ENCODE measurements around the gene ADCY7. TPM values are rescaled to one million over a fixed set of nuclear protein-coding genes. Genes with fewer than 3 reads are reported as not detected.

The ADCY7 gene
- total RNA-seq, 1 experiment from 2014 or later, result 34.2 TPM

DNA sequence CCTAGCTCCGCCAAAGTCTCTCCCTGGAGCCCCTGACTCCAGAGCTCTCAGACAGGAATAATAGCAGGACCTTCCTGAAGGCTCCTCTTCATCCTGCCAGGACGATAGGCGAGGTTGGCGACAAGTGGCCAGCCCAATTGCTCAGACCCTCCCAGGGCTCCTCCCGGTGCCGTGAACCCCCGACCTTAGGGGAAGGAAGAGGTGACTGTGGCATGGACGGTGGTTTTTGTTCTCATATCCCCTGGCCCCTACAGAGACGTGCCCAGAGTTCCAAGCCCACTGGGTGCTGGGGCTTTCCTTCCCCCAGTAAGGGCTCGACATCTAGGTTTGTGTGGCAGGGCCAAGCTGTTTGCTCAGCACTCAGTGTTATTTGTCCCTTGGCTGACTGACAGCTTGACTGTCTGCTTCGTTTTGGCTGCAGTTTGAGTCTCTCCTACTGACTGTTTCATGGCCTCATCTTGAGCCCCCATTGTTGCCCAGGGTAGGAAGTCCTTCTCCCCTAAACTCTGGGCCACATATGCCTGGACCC is 4.6 kb upstream of the ADCY7 start:
- H4K20me1 ChIP-seq (ENCODE audit: insufficient read depth), result no peaks in the 10 kb centered on the region
- H3K79me2 ChIP-seq (ENCODE audit: insufficient read depth, low read length), result no peaks in the 10 kb centered on the region
- POLR2A ChIA-PET, result no interaction called here
- no peaks in the 10 kb centered on the region for H3K9me2 ChIP-seq (ENCODE audit: insufficient read depth)
- no peak overlapping the region for H3K9ac ChIP-seq (ENCODE audit: low read length)
- no peak overlapping the region for H3K4me3 ChIP-seq (replicated peaks in 1 of 2; ENCODE audit: low read depth in 1 of 2, low read length in 2 of 2)
- no peaks in the 10 kb centered on the region for H3K36me3 ChIP-seq (ENCODE audit: control insufficient read depth in 1 of 2, insufficient read depth in 2 of 2, low read length in 2 of 2)
- peaks cover 27 to 39% of the 10 kb centered on the region in 2 experiments for H3K4me1 ChIP-seq (ENCODE audit: control insufficient read depth in 1 of 2, insufficient read depth in 2 of 2, low read length in 2 of 2)
- H3K4me2 ChIP-seq (ENCODE audit: low read length), result no peak overlapping the region
- no peaks in the 10 kb centered on the region for H3K27me3 ChIP-seq (ENCODE audit: insufficient read depth, low read length)
- TF ChIP-seq, protein P1, sequence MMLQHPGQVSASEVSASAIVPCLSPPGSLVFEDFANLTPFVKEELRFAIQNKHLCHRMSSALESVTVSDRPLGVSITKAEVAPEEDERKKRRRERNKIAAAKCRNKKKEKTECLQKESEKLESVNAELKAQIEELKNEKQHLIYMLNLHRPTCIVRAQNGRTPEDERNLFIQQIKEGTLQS (IDR thresholded peaks at IDR 0.05), result no peak
- no peak for TF ChIP-seq RAD21 (IDR thresholded peaks at IDR 0.05; ENCODE audit: low read depth)
- intact Hi-C loops (cut with micrococcal nuclease), result no loop called here
- H3K27ac ChIP-seq (ENCODE audit: low read depth, low read length), result no peak overlapping the region
- RAD21 ChIA-PET (ENCODE audit: low non-redundant PET in 1 of 2, low total read pairs in 2 of 2, uncharacterized antibody in 2 of 2, unreplicated experiment in 2 of 2), result no interaction called here
- H3K9me3 ChIP-seq (ENCODE audit: control insufficient read depth in 1 of 2, insufficient read depth in 1 of 2, low read depth in 1 of 2, low read length in 2 of 2), result no peaks in the 10 kb centered on the region
- CTCF ChIA-PET, result no interaction called here
- H2AFZ ChIP-seq (ENCODE audit: low read depth, low read length, poor library complexity, severe bottlenecking), result no peak overlapping the region
- BruUV-seq (replicated peaks), result no TSS peak
- ATAC-seq, result no peak
- DNase-seq (ENCODE audit: low read depth, low spot score), result no peak

DNA sequence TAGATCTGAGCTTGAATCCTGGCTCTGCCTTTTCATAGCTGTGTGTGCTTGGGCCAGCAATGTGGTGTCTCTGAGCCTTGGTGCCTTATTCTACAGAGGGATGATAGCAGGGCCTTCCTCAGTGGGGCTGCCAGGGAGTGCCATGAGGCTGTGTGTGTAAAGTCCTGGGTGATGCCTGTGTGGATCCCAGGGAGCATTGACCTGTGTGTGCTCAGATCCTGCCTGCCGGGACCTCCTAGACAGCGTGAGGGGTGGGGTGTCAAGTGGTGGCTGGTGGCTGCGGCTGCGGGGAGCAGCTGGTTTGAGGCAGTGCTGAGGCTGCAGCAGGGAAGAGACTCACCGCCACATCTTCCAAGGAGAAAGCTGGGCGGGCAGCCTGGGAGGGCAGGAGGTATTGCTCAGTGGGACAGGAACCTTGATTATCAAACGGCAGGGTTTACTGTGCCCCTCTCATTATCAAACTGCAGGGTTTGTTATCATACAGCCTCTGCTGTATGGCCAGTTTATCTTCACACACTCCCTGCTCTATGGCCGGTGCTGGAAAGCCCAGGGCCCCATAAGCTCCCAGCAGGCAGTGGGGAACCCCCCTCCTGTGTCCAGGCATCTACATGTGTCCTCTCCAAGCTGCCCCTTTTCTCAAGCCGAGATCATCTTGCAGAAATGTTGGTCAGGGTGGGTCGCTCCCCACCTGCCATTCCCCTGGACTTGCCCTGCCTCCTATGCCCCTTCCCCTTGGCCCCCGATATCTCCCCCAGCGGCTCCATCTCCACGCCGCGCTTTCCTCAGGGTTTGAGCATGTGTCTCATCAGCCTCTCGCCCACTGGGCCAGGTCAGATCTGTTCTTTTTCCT is 3.1 kb upstream of the ADCY7 start:
- Histone ChIP-seq H3K9ac (ENCODE audit: low read length) (no peak overlapping the region), H2AFZ (ENCODE audit: low read depth, low read length, poor library complexity, severe bottlenecking) (no peak overlapping the region), H3K27me3 (ENCODE audit: insufficient read depth, low read length) (no peaks in the 10 kb centered on the region), H3K9me3 (ENCODE audit: control insufficient read depth in 1 of 2, insufficient read depth in 1 of 2, low read depth in 1 of 2, low read length in 2 of 2) (no peaks in the 10 kb centered on the region), H3K4me1 (ENCODE audit: control insufficient read depth in 1 of 2, insufficient read depth in 2 of 2, low read length in 2 of 2) (peaks cover 34 to 45% of the 10 kb centered on the region in 2 experiments), H4K20me1 (ENCODE audit: insufficient read depth) (no peaks in the 10 kb centered on the region), H3K27ac (ENCODE audit: low read depth, low read length) (no peak overlapping the region), H3K79me2 (ENCODE audit: insufficient read depth, low read length) (0 out of 2 replicates have a peak, but pooled peaks cover 3% of the 10 kb centered on the region), H3K36me3 (ENCODE audit: control insufficient read depth in 1 of 2, insufficient read depth in 2 of 2, low read length in 2 of 2) (no peaks in the 10 kb centered on the region), H3K4me2 (ENCODE audit: low read length) (no peak overlapping the region), H3K9me2 (ENCODE audit: insufficient read depth) (no peaks in the 10 kb centered on the region), H3K4me3 (replicated peaks in 1 of 2; ENCODE audit: low read depth in 1 of 2, low read length in 2 of 2) (no peak overlapping the region)
- DNase-seq (ENCODE audit: low read depth, low spot score) (no peak), ATAC-seq (no peak)
- no TSS peak for BruUV-seq (replicated peaks)
- ChIA-PET CTCF (no interaction called here), RAD21 (ENCODE audit: low non-redundant PET in 1 of 2, low total read pairs in 2 of 2, uncharacterized antibody in 2 of 2, unreplicated experiment in 2 of 2) (no interaction called here), POLR2A (no interaction called here)
- intact Hi-C loops (cut with micrococcal nuclease), result no loop called here
- TF ChIP-seq SIN3A (IDR thresholded peaks at IDR 0.05; ENCODE audit: low read depth) (no peak), ZNF274 (IDR thresholded peaks at IDR 0.05; ENCODE audit: low read depth, low read length) (no peak), CEBPB (IDR thresholded peaks at IDR 0.05; ENCODE audit: low read depth) (no peak), POLR2A (IDR thresholded peaks at IDR 0.05; ENCODE audit: borderline replicate concordance, extremely low read depth, insufficient read depth, insufficient read length) (no peak), SP1 (IDR thresholded peaks at IDR 0.05; ENCODE audit: low read depth) (no peak), ELF1 (IDR thresholded peaks at IDR 0.05; ENCODE audit: borderline replicate concordance, low read depth) (no peak), YY1 (IDR thresholded peaks at IDR 0.05; ENCODE audit: extremely low read depth, insufficient replicate concordance, low read depth, low read length) (no peak), POLR2AphosphoS5 (IDR thresholded peaks at IDR 0.05; ENCODE audit: low read depth, low read length) (no peak), SRF (IDR thresholded peaks at IDR 0.05; ENCODE audit: low read depth) (no peak)
- TF ChIP-seq, protein P2, sequence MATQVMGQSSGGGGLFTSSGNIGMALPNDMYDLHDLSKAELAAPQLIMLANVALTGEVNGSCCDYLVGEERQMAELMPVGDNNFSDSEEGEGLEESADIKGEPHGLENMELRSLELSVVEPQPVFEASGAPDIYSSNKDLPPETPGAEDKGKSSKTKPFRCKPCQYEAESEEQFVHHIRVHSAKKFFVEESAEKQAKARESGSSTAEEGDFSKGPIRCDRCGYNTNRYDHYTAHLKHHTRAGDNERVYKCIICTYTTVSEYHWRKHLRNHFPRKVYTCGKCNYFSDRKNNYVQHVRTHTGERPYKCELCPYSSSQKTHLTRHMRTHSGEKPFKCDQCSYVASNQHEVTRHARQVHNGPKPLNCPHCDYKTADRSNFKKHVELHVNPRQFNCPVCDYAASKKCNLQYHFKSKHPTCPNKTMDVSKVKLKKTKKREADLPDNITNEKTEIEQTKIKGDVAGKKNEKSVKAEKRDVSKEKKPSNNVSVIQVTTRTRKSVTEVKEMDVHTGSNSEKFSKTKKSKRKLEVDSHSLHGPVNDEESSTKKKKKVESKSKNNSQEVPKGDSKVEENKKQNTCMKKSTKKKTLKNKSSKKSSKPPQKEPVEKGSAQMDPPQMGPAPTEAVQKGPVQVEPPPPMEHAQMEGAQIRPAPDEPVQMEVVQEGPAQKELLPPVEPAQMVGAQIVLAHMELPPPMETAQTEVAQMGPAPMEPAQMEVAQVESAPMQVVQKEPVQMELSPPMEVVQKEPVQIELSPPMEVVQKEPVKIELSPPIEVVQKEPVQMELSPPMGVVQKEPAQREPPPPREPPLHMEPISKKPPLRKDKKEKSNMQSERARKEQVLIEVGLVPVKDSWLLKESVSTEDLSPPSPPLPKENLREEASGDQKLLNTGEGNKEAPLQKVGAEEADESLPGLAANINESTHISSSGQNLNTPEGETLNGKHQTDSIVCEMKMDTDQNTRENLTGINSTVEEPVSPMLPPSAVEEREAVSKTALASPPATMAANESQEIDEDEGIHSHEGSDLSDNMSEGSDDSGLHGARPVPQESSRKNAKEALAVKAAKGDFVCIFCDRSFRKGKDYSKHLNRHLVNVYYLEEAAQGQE (IDR thresholded peaks at IDR 0.05; ENCODE audit: low read depth), result no peak
- TF ChIP-seq, protein P3, sequence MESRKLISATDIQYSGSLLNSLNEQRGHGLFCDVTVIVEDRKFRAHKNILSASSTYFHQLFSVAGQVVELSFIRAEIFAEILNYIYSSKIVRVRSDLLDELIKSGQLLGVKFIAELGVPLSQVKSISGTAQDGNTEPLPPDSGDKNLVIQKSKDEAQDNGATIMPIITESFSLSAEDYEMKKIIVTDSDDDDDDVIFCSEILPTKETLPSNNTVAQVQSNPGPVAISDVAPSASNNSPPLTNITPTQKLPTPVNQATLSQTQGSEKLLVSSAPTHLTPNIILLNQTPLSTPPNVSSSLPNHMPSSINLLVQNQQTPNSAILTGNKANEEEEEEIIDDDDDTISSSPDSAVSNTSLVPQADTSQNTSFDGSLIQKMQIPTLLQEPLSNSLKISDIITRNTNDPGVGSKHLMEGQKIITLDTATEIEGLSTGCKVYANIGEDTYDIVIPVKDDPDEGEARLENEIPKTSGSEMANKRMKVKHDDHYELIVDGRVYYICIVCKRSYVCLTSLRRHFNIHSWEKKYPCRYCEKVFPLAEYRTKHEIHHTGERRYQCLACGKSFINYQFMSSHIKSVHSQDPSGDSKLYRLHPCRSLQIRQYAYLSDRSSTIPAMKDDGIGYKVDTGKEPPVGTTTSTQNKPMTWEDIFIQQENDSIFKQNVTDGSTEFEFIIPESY (IDR thresholded peaks at IDR 0.05; ENCODE audit: extremely low read depth, insufficient replicate concordance, low read length), result no peak
- TF ChIP-seq, protein P4, sequence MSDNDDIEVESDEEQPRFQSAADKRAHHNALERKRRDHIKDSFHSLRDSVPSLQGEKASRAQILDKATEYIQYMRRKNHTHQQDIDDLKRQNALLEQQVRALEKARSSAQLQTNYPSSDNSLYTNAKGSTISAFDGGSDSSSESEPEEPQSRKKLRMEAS (IDR thresholded peaks at IDR 0.05), result no peak
